ENCODE data around the gene ARID1B.

DNA sequence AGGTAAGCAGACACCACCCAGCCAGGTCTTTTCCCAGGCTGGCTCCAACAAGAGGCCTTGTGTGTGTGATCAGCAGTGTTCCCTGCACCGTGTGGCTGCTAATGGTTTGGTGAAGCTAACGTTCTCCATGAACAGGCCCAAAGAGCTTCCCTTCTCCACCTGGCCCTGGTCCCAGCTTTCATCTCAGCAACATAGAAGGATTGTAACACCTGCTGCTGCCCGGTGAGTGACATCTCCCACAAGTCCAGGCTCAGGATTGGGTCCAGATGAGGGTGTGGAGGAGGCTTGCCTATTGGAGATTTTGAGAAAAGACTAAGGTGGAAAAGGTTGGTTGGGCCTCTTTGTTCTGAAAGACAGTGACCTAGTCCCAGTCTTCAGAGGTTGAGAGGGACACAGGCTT, 456.5 kb downstream of the ARID1B start:
- TF ChIP-seq POLR2AphosphoS5 (IDR thresholded peaks at IDR 0.05) (no peak), CTCF (IDR thresholded peaks at IDR 0.05 in 8 of 11, conservative IDR thresholded peaks at IDR 0.05 in 3 of 11) (no peak), POLR2A (IDR thresholded peaks at IDR 0.05) (no peak)
